Transverse colon (tissue), 4 donors: ENCODE data around the gene ANKMY2. TPM values are rescaled to one million over a fixed set of nuclear protein-coding genes. Genes with fewer than 3 reads are reported as not detected.

Experiments used
- DNase-seq: peaks from one replicate; pipeline ENCODE4 v3.0.0-alpha.2; 2019
- H3K27ac ChIP-seq, 4 donors: fragments of 200-600 bp; sonication (generic); 2 replicates each; pipeline ENCODE4 v1.5.1; 2016 to 2018; ENCODE audit warnings: inconsistent platforms in 4 of 4
- H3K27me3 ChIP-seq: fragments of 200-600 bp; sonication (generic); 2 replicates; pipeline ENCODE4 v1.5.1; 2017; ENCODE audit warnings: inconsistent platforms
- H3K36me3 ChIP-seq, 4 donors: fragments of 200-600 bp; sonication (generic); 2 replicates each; pipeline ENCODE4 v1.5.1; 2017 to 2019; ENCODE audit warnings: inconsistent platforms in 4 of 4
- H3K4me1 ChIP-seq, 4 donors: fragments of 200-600 bp; sonication (generic); 2 replicates each; pipeline ENCODE4 v1.5.1; 2017 to 2020; ENCODE audit warnings: inconsistent platforms in 4 of 4
- H3K4me3 ChIP-seq, 4 donors: fragments of 200-600 bp; sonication (generic); 1 replicate in 1 of 4; 2 replicates in 3 of 4; pipeline versions ENCODE4 v1.5.1 to v1.6.1; 2017 to 2019; ENCODE audit warnings: inconsistent platforms in 4 of 4
- H3K9me3 ChIP-seq, 2 donors: fragments of 200-600 bp; sonication (generic); 2 replicates each; pipeline ENCODE4 v1.5.1; 2017 to 2019; ENCODE audit warnings: inconsistent platforms in 2 of 2
- CTCF ChIP-seq, 5 experiments: fragments of 200-600 bp in 3 of 5; fragments of 450-650 bp in 2 of 5; sonication (generic) in 3 of 5; IDR thresholded peaks; 1 replicate in 2 of 5; 2 replicates in 3 of 5; pipeline ENCODE4 v1.5.1; 2016 to 2017; ENCODE audit warnings: antibody characterized with exemption in 5 of 5, inconsistent platforms in 3 of 5, mild to moderate bottlenecking in 2 of 5, moderate library complexity in 1 of 5
- EP300 ChIP-seq: sonication (generic); formaldehyde crosslinking; IDR thresholded peaks from one replicate; pipeline ENCODE4 v1.6.1; 2017; ENCODE audit warnings: antibody characterized with exemption, low read depth
- POLR2A ChIP-seq: fragments of 450-650 bp; IDR thresholded peaks from one replicate; pipeline ENCODE4 v1.6.1; 2016; ENCODE audit warnings: antibody characterized with exemption, mild to moderate bottlenecking, moderate library complexity
- POLR2AphosphoS5 ChIP-seq, 3 donors: sonication (generic); formaldehyde crosslinking; IDR thresholded peaks; one replicate each; pipeline ENCODE4 v1.6.1; 2016; ENCODE audit warnings: antibody characterized with exemption in 3 of 3
- WGBS, 2 donors: methylation state at CpG; one replicate each; pipeline ENCODE4 v1.1.5; 2018; ENCODE audit warnings: low coverage in 1 of 2; 5-methylcytosine and 5-hydroxymethylcytosine counted together
- in situ Hi-C, 4 donors: fragments of 200-750 bp; cut with MboI; loops; one replicate each; pipeline versions ENCODE4 v1.15.0 to v1.15.1; 2017; ENCODE audit warnings: low sequenced_read_pairs in 3 of 4, low pct_ligation_motif_present in 1 of 4, low pct_unique_long_range_greater_than_20kb in 1 of 4
- intact Hi-C: fragments of 100-400 bp; cut with DNase I; formaldehyde crosslinking; loops from one replicate; pipeline ENCODE4 v1.15.1; 2023; ENCODE audit warnings: low total_unique reads
- total RNA-seq, 4 donors: library from RNA; depleted of rRNA; stranded (reverse); fragments of >200 nt; gene quantifications; one replicate each; pipeline ENCODE4 v1.1.0, GENCODE V29; 2016

Gene ANKMY2
- total RNA-seq, 4 donors from 2014 or later, result 0.75 to 22.5 (median 12.0) TPM

GRCh38 chr7:16616122-16616521 lies 29.4 kb downstream of the ANKMY2 start:
- DNase-seq, result no peak
- Histone ChIP-seq H3K36me3 (peaks cover 0 to 33% (median 8%) of the 10 kb centered on the region in 4 donors), H3K27ac (no peak overlapping the region), H3K4me3 (no peak overlapping the region), H3K27me3 (no peaks in the 10 kb centered on the region), H3K4me1 (peaks cover 0 to 16% (median 0%) of the 10 kb centered on the region in 4 donors), H3K9me3 (no peaks in the 10 kb centered on the region)
- TF ChIP-seq POLR2AphosphoS5 (IDR thresholded peaks at IDR 0.05), result no peak
- TF ChIP-seq POLR2A, result no peak
- no peak for TF ChIP-seq CTCF (IDR thresholded peaks at IDR 0.05)
- no peak for TF ChIP-seq EP300
- 53 to 69% methylated on average over 3 to 4 of the region's 4 CpGs for WGBS, 2 donors
- intact Hi-C loops (no loop called here), in situ Hi-C loops (no loop called here)

GRCh38 chr7:16615228-16615627 lies 30.3 kb downstream of the ANKMY2 start:
- 61 to 77% methylated on average over 4 to 5 of the region's 5 CpGs for WGBS, 2 donors
- intact Hi-C loops (no loop called here), in situ Hi-C loops (no loop called here)
- Histone ChIP-seq H3K27me3 (no peaks in the 10 kb centered on the region), H3K9me3 (no peaks in the 10 kb centered on the region), H3K4me1 (peaks cover 0 to 25% (median 4%) of the 10 kb centered on the region in 4 donors), H3K4me3 (no peak overlapping the region), H3K27ac (no peak overlapping the region), H3K36me3 (peaks cover 0 to 29% (median 7%) of the 10 kb centered on the region in 4 donors)
- no peak for DNase-seq
- TF ChIP-seq CTCF (IDR thresholded peaks at IDR 0.05), result no peak

GRCh38 chr7:16611711-16612110 lies 33.8 kb downstream of the ANKMY2 start:
- H3K4me3 ChIP-seq, result no peak overlapping the region
- 68% methylated on average over 2 of the region's 2 CpGs; no CpG with 5 or more reads in 1 of the 2 donors for whole genome bisulfite sequencing, 2 donors
- H3K9me3 ChIP-seq, result no peaks in the 10 kb centered on the region
- no peak for DNase-seq
- H3K27ac ChIP-seq, result peak overlapping the region in 3 of 4 donors; percentile 9 to 76 (median 64)
- H3K4me1 ChIP-seq, result peaks cover 0 to 37% (median 11%) of the 10 kb centered on the region in 4 donors
- H3K36me3 ChIP-seq, result peaks cover 0 to 10% (median 5%) of the 10 kb centered on the region in 4 donors
- intact Hi-C loops (no loop called here), in situ Hi-C loops (no loop called here)
- no peaks in the 10 kb centered on the region for H3K27me3 ChIP-seq
- TF ChIP-seq CTCF (IDR thresholded peaks at IDR 0.05) (no peak), POLR2AphosphoS5 (IDR thresholded peaks at IDR 0.05) (no peak), POLR2A (no peak), EP300 (no peak)

GRCh38 chr7:16609842-16610450 lies 35.6 kb downstream of the ANKMY2 start:
- 33 to 48% methylated on average over 4 of the region's 4 CpGs for WGBS, 2 donors
- no peaks in the 10 kb centered on the region for H3K9me3 ChIP-seq
- in situ Hi-C loops, result no loop called here
- no peak for TF ChIP-seq CTCF (IDR thresholded peaks at IDR 0.05)
- no peak for TF ChIP-seq POLR2A
- TF ChIP-seq POLR2AphosphoS5 (IDR thresholded peaks at IDR 0.05), result peak in 1 of 3 donors; percentile 15
- no peak for TF ChIP-seq EP300
- no peak for DNase-seq
- peaks cover 0 to 12% (median 6%) of the 10 kb centered on the region in 4 donors for H3K36me3 ChIP-seq
- peaks cover 0 to 30% (median 11%) of the 10 kb centered on the region in 4 donors for H3K4me1 ChIP-seq
- no peaks in the 10 kb centered on the region for H3K27me3 ChIP-seq
- H3K4me3 ChIP-seq, result no peak overlapping the region
- intact Hi-C loops, result no loop called here
- peak overlapping the region; percentile 64 to 76 (median 70) for H3K27ac ChIP-seq
